Germinal center (tissue), 1 donor: ENCODE results near the gene ATP2A2.
"Not testable (repeated sequence)": the region's sequence is repeated elsewhere in the genome, so short reads cannot be mapped to it uniquely, and the experiment has no call there.

ENCODE experiments used
- DNase-seq: peaks from one replicate; pipeline ENCODE4 v3.0.0; 2012; ENCODE audit warnings: mixed read lengths, low spot score

ATP2A2 gene

GRCh38 chr12:110370732-110371231 is 89.7 kb downstream of the ATP2A2 start:
- peak; percentile 32 for DNase-seq

- peak; percentile 88 for DNase-seq
These were observed 90.5 kb downstream of the ATP2A2 start for GRCh38 chr12:110371408-110372055.

- DNase-seq, result no peak
These were observed 91.0 kb downstream of the ATP2A2 start for GRCh38 chr12:110372056-110372425.

DNA sequence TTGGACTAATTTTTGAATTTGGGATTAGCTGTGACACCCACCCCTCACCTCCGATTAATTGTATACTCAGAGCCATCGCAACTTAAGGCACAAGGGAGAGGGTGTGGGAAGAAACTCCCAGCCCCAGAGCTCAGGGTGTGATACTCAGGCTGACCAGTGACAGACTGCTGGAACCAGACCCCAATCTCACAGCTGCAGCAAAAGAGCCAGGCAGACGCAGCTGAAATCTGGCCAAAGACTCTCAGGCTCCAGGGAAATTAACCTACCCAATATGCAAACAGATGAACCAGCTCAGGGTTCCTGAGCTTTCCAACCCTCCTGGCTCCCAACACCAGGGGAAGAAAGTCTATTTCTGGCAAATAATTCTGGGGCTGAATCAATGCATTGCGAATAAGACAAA is 92.0 kb downstream of the ATP2A2 start:
- DNase-seq, result no peak

- no peak for DNase-seq
These were observed 92.4 kb downstream of the ATP2A2 start for GRCh38 chr12:110373425-110373824.

GRCh38 chr12:110373962-110374611 is 93.0 kb downstream of the ATP2A2 start:
- no peak for DNase-seq

GRCh38 chr12:110378131-110378790 is 97.2 kb downstream of the ATP2A2 start:
- not testable (repeated sequence) for DNase-seq

GRCh38 chr12:110379197-110379596 is 98.2 kb downstream of the ATP2A2 start:
- no peak for DNase-seq

GRCh38 chr12:110379631-110380030 is 98.6 kb downstream of the ATP2A2 start:
- DNase-seq, result no peak

- DNase-seq, result no peak
These were observed 101.6 kb downstream of the ATP2A2 start for GRCh38 chr12:110382683-110383082.
